Sigmoid colon (tissue), 4 donors: ENCODE data around the gene SLC6A3.

ENCODE experiments used
- POLR2A ChIP-seq, 2 donors: fragments of 450-650 bp; IDR thresholded peaks; one replicate each; pipeline ENCODE4 v1.6.1; 2016; ENCODE audit warnings: antibody characterized with exemption in 2 of 2, mild to moderate bottlenecking in 2 of 2, moderate library complexity in 2 of 2
- POLR2AphosphoS5 ChIP-seq, 4 donors: sonication (generic); formaldehyde crosslinking; IDR thresholded peaks; one replicate each; pipeline ENCODE4 v1.6.1; 2017; ENCODE audit warnings: antibody characterized with exemption in 4 of 4
- TF ChIP-seq, protein P1 (sequence below), 4 experiments: fragments of 450-650 bp in 3 of 4; fragments of 200-600 bp in 1 of 4; IDR thresholded peaks; one replicate each; pipeline ENCODE4 v1.5.1; 2016 to 2019; ENCODE audit warnings: antibody characterized with exemption in 4 of 4, mild to moderate bottlenecking in 3 of 4, moderate library complexity in 2 of 4

DNA sequence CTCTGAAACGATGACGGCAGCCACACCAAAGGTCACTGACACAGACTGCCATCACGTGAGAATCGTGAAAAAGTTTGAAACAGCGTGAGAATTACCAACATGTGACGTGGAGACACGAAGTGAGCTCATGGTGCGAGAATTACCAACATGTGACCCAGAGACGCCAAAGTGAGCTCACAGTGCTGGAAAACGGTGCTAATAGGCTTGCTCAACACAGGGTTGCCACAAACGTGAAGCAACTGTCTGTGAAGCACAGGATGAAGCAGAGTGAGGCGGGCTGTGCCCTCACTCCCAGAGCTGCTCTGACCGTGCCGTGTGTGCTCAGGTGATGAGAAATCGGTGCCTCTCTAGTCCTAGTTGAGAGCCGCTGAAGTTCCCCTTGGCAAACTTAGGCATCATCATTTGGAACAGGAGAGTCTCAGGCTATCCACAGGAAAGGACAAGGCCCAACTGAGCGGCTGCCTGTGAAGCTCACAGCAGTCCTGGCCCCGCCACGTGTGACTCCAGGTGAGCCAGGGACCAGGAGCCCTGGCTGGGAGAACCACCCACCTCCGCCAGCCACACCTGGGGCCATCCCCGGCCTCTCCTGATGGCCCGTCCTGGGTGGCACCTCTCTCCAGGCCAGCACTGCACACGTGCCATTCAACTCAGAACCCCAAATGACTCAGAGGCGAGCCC is 29.8 kb upstream of the SLC6A3 start:
- TF ChIP-seq POLR2A (IDR thresholded peaks at IDR 0.05): no peak
- TF ChIP-seq, protein P1, sequence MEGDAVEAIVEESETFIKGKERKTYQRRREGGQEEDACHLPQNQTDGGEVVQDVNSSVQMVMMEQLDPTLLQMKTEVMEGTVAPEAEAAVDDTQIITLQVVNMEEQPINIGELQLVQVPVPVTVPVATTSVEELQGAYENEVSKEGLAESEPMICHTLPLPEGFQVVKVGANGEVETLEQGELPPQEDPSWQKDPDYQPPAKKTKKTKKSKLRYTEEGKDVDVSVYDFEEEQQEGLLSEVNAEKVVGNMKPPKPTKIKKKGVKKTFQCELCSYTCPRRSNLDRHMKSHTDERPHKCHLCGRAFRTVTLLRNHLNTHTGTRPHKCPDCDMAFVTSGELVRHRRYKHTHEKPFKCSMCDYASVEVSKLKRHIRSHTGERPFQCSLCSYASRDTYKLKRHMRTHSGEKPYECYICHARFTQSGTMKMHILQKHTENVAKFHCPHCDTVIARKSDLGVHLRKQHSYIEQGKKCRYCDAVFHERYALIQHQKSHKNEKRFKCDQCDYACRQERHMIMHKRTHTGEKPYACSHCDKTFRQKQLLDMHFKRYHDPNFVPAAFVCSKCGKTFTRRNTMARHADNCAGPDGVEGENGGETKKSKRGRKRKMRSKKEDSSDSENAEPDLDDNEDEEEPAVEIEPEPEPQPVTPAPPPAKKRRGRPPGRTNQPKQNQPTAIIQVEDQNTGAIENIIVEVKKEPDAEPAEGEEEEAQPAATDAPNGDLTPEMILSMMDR (IDR thresholded peaks at IDR 0.05): no peak
- TF ChIP-seq POLR2AphosphoS5 (IDR thresholded peaks at IDR 0.05): no peak
